8988T (cell line): ENCODE data around the gene LTF.
"Not testable (repeated sequence)": the region's sequence is repeated elsewhere in the genome, so short reads cannot be mapped to it uniquely, and the experiment has no call there.

ENCODE experiments used
- DNase-seq: peaks from one replicate; pipeline ENCODE4 v3.0.0; 2011

Gene LTF

GRCh38 chr3:46409739-46410489, 54.8 kb downstream of the LTF start:
- no peak for DNase-seq

DNA sequence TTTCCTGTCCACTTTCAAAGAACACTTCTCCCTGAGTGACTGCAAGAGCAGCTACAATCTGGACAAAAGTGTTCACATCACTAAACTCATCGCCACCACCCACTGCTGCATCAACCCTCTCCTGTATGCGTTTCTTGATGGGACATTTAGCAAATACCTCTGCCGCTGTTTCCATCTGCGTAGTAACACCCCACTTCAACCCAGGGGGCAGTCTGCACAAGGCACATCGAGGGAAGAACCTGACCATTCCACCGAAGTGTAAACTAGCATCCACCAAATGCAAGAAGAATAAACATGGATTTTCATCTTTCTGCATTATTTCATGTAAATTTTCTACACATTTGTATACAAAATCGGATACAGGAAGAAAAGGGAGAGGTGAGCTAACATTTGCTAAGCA, 55.9 kb downstream of the LTF start:
- DNase-seq = no peak

DNA sequence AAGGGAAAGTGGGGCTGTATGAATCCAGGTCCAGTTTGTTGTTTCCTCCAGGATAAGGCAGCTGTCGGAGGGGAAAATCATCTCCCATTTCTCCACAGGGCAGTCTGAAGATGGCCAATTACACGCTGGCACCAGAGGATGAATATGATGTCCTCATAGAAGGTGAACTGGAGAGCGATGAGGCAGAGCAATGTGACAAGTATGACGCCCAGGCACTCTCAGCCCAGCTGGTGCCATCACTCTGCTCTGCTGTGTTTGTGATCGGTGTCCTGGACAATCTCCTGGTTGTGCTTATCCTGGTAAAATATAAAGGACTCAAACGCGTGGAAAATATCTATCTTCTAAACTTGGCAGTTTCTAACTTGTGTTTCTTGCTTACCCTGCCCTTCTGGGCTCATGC, 56.7 kb downstream of the LTF start:
- DNase-seq = no peak

- DNase-seq = peak; percentile 43
These were observed 57.7 kb downstream of the LTF start, which contains the start of the genes CCR5AS and CCRL2 for GRCh38 chr3:46406788-46407611. TSS of gene CCR5AS (minus strand) at chr3:46407066. TSS of gene CCRL2 (plus strand) at chr3:46407259. CDS start at chr3:46408080, 821 bp downstream.

DNA sequence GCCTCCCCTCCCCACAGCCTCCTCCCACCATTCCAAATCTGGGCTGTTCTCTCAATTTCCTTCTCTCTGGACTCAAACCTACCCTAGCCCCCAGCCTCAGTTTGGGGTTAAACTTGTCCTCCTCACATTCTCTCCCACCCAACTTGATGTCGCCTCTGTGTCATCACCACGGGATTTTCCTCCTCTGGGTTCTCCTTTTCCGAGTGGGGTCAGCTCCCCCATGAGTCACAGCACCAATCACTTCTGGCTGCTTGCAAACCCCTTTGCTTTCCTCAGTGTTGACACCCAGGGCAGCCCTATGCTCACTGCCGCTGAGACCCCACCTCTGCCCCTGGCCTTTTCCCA, 58.3 kb downstream of the LTF start:
- DNase-seq = no peak

DNA sequence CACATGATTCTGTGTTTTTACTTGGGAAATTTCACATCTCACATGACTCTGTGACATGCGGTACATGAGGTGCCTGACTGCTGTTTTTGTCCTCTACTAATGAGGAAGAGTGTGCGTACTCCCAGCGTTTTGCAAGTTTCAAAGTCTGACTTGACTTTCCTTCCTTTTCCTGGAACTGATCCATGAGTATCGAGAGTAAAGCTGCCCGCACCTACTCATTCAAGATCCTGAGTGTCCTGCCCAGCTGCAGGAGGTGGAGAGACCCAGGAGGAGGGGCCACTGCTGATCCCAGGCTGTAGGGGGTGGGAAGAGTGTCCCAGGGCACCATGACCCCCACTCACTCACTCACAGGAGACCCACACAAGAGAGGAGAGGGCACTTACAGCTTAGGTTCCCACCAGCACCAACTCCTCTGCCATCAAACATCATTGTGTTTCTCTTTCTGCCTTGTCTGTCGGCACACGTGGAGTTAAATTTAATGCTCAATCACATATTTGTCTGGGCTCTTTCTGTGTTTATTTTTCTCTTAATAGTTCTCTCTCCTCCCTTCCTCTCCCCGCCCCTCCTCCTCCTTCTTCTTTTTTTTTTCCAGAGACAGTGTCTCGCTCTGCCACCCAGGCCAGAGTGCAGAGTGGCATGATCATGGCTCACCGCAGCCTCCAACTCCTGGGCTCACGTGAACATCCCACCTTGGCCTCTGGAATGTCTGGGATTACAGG, 59.2 kb downstream of the LTF start:
- DNase-seq = no peak

DNA sequence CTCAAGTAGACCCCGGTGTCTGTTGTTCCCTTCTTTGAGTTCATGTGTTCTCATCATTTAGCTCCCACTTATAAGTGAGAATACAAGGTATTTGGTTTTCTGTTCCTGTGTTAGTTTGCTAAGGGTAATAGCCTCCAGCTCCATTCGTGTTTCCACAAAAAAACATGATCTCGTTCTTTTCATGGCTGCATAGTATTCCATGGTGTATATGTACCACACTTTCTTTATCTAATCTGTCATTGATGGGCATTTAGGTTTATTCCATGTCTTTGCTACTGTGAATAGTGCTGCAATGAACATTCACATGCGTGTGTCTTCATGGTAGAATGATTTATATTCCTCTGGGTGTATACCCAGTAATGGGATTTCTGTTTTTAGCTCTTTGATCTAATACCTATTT, 61.8 kb downstream of the LTF start:
- not testable (repeated sequence) for DNase-seq

DNA sequence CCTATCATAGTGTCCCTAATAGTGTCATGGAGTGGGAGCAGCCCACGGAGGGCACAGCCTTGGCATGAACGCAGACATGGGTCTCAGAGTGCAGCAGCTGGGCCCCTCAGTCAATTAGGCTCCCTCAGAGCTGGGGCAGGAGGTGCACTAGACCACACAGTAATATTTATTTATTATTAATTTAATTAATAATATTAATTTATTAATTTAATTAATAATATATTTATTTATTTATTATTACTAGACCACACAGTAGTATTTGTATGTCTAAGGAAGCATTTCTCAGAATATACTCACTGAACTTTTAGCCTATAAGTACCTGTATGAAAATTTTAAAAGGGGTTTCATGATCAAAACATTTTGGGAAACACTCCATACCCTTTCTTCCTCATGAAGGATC, 63.1 kb downstream of the LTF start:
- DNase-seq = no peak

GRCh38 chr3:46400846-46401245, 63.9 kb downstream of the LTF start:
- no peak for DNase-seq

- no peak for DNase-seq
These were observed 64.5 kb downstream of the LTF start for GRCh38 chr3:46400000-46400734.

- DNase-seq = no peak
These were observed 65.1 kb downstream of the LTF start for GRCh38 chr3:46399557-46399956.

DNA sequence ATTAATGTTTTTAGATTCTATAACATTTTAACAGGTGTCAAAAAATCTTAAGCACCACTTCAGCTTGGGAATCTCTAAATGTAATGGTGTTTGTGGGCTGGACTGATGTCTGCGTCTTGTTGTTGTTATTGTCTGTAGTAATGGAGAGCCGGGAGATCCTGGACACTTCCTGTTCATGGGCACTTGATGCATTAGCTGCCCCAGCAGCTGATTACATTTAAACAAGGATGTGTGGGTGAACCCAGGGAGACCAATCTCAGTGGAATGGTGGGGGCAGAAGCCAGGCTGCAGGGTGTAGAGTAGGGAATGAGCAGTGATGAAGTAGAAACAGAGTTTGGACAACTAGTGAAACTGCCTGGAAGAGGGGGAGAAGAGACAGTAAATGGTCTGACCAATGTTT, 65.6 kb downstream of the LTF start:
- no peak for DNase-seq

DNA sequence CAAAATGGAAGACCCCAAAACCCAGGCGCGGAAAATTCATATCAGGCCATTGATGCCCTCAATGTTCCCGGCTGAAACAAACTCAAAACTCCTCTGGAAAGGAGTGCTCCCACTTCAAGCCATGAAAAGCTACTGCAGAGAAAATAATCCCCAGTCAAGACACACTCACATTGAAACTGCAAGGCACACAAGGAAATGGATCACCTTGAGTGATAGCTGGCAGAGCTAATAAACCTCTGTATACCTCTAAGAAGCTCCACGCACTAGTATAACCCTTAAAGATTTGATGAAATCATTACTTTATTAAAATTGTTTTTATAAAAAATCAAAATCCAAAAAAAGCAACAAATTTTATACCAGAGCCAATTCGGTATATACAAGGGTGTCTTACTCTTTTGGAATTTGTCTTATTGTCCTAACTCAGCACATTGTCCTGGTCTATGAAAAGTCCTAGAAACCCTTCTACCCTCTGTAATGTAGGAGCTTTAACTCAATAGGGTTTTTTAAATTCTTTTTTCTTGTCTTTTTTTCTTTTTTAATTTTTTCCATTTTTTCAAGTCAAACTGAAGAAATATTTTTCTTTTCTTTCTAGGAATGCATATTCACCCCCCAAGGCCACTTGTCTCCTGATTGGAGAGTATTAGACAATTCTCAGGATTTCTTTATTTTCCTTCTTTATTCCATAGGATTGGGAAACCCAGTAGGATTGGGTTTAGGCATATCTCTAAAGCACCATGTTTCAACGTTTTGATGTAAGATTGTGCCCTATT, 66.3 kb downstream of the LTF start:
- no peak for DNase-seq

DNA sequence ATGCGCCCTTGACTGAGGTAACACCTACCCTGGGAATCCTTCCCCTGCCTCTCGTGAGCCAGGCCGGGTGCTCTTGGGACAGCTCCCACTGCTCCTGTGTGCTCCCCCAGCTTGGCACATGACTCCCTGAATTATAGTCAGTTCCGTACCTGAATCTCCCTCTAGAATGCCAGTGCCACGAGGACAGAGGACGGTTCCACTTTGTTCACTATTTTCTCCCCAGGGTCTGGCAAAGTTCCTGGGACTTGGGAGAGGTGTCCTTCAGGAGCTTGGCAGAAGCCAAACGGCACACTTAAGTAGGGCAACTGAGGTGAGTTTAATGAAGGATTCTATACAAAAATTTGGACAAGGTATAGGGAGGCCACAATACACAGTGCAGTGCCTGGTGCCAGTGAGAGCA, 67.6 kb downstream of the LTF start:
- no peak for DNase-seq

DNA sequence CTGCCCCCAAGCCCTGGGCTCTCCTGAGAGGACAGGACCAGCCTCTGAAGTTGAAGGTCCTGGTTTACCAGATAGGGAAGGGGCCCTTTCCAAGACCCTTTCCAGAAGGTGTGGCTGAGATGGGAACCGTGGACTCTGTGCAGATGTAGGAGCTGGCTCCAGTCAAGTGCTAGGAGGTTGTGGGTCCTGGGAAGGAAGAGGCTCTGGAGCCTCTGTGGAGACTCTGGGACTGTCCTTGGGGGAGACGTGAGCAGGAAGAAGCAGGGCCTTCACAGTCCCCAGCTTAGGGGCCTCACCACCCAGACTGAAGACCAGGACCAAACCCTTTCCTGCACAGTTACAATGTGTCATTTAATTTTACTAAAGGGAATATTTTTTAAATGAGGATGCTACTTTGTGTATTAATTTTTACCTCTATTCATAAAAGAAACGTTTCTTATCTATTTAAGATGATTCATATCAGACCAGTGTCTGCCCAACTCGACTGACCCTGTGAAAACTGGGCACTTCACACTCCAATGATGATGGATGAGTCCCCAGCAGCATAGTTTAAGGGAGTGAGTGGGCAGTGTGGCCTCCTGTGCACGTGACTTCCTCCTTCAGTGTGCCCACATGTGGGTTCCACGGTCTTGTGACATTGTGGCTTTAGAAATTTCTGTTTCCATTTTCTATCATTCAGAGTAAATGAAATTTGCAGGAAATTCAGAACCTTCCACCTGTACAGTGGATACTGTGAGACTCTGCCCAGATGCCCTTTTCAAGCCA, 68.8 kb downstream of the LTF start:
- DNase-seq = no peak

GRCh38 chr3:46395210-46395661, 69.5 kb downstream of the LTF start:
- DNase-seq = no peak

DNA sequence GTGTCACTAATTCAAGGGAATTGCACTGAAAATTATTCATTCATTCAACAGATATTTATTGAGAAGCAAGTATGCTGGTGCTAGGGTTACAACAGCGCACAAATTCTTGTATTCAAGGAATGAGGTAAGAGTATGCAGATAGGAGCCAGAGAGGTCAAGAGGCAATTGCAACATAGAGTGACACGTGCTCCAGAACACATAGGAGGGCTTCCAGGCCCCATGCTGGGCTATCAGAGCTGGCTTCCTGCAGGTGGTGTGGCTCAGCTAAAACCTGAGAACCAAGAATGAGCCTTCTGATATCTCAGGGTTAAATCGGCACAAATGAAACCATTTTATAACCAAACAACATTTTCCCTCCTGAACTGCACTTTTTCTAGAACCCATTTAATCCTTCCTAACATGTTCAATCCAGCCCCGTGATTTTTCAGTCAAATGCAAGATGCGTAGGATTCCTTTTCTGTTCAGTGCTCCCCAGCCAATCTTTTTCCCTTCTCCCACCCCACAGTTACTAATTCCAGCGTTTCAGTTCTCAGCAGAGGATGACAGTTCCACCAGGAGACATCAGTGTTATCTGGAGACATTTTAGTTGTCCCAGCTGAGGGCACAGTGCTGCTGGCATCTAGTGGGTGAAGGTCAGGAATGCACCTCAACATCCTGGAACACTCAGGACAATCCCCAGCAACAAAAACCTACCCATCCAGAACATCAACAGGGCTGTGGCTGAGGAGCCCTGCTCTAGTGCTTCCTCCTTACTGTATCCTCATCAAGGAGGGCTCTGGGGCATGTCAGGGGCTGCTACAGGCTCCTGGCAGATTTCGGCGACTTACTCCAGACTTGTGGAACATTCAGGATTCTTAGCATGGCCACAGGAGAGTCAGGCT, 70.9 kb downstream of the LTF start:
- no peak for DNase-seq

- no peak for DNase-seq
These were observed 71.7 kb downstream of the LTF start for GRCh38 chr3:46393011-46393410.

DNA sequence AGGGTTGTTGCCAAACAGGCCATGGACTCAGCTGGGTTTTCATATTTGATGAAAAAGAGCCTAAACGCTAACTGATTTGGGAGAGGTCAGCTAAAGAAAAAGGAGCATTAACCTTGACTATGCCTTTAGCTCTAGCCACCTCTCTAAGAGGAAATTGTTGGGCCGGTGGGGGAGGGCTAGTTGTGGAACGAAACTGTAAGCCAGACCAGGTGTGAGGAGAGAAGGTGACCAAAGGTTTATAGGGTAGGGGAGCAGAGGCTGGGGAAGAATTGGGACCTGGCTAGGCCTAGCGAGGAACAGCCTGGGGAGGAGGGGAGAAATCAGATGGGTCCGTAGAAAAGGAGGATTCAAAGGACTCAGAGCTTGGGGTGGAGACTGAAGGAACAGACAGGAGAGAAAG, 73.2 kb downstream of the LTF start:
- DNase-seq = not testable (repeated sequence)

- no peak for DNase-seq
These were observed 75.4 kb downstream of the LTF start for GRCh38 chr3:46389306-46389705.
